NB4 (cell line): ENCODE results near the gene ATG4B.
A peak's percentile ranks its signal among the peaks of the same experiment; 100 is the strongest.

ENCODE experiments used
- DNase-seq: peaks from one replicate; pipeline ENCODE4 v3.0.0; 2010; ENCODE audit warnings: low read depth
- H3K4me3 ChIP-seq: one replicate; pipeline ENCODE4 v1.5.1; 2011; ENCODE audit warnings: mild to moderate bottlenecking, low read depth, low read length, moderate library complexity
- MAX ChIP-seq: IDR thresholded peaks from 2 replicates; pipeline ENCODE4 v1.6.1; 2011; ENCODE audit warnings: low read depth, low read length
- MYC ChIP-seq: IDR thresholded peaks from 2 replicates; pipeline ENCODE4 v1.6.1; 2011; ENCODE audit warnings: low read depth, low read length
- POLR2A ChIP-seq: IDR thresholded peaks from 2 replicates; pipeline ENCODE4 v1.6.1; 2011; ENCODE audit warnings: mild to moderate bottlenecking; ENCODE audit not compliant: insufficient read length; ENCODE audit errors: extremely low read depth
- TF ChIP-seq, protein P1 (sequence below): IDR thresholded peaks from one replicate; pipeline ENCODE4 v1.5.1; 2012; ENCODE audit warnings: low read depth, low read length

ATG4B gene

GRCh38 chr2:241603686-241604085, 33.8 kb upstream of the ATG4B start:
- no peak overlapping the region for H3K4me3 ChIP-seq
- TF ChIP-seq POLR2A, result no peak
- TF ChIP-seq, protein P1, sequence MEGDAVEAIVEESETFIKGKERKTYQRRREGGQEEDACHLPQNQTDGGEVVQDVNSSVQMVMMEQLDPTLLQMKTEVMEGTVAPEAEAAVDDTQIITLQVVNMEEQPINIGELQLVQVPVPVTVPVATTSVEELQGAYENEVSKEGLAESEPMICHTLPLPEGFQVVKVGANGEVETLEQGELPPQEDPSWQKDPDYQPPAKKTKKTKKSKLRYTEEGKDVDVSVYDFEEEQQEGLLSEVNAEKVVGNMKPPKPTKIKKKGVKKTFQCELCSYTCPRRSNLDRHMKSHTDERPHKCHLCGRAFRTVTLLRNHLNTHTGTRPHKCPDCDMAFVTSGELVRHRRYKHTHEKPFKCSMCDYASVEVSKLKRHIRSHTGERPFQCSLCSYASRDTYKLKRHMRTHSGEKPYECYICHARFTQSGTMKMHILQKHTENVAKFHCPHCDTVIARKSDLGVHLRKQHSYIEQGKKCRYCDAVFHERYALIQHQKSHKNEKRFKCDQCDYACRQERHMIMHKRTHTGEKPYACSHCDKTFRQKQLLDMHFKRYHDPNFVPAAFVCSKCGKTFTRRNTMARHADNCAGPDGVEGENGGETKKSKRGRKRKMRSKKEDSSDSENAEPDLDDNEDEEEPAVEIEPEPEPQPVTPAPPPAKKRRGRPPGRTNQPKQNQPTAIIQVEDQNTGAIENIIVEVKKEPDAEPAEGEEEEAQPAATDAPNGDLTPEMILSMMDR, result no peak
- no peak for TF ChIP-seq MYC
- no peak for TF ChIP-seq MAX
- DNase-seq, result no peak

DNA sequence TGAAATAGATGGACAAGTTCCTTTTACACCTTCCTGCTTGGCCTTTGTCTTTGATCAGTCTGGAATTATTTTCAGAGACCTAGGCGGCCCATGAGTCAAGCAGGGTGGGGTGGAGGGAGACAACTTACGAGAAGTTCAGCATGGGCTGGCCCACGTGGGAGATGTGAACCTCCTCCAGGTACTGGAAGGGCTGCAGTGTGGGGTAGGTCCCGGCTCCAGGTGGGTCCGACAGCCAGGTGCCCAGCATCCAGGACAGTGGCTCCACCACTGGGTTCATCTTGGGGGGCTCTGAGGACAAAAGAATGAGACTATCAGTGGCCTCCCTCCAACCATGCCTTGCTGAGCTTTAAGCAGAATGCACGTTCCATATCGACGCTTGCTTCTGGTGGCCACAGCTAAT, 31.3 kb upstream of the ATG4B start:
- TF ChIP-seq MAX, result no peak
- no peak for TF ChIP-seq MYC
- no peak for TF ChIP-seq POLR2A
- TF ChIP-seq, protein P1, result no peak
- no peak for DNase-seq
- no peak overlapping the region for H3K4me3 ChIP-seq

- no peak overlapping the region for H3K4me3 ChIP-seq
- no peak for DNase-seq
- TF ChIP-seq, protein P1, result no peak
- TF ChIP-seq MYC (no peak), MAX (no peak), POLR2A (no peak)
Measured at GRCh38 chr2:241607162-241607885, 30.2 kb upstream of the ATG4B start.

- no peak overlapping the region for H3K4me3 ChIP-seq
- no peak for TF ChIP-seq MAX
- no peak for TF ChIP-seq POLR2A
- TF ChIP-seq, protein P1, result no peak
- no peak for TF ChIP-seq MYC
- DNase-seq, result peak; percentile 61
Measured at GRCh38 chr2:241608881-241609280, 28.6 kb upstream of the ATG4B start.

DNA sequence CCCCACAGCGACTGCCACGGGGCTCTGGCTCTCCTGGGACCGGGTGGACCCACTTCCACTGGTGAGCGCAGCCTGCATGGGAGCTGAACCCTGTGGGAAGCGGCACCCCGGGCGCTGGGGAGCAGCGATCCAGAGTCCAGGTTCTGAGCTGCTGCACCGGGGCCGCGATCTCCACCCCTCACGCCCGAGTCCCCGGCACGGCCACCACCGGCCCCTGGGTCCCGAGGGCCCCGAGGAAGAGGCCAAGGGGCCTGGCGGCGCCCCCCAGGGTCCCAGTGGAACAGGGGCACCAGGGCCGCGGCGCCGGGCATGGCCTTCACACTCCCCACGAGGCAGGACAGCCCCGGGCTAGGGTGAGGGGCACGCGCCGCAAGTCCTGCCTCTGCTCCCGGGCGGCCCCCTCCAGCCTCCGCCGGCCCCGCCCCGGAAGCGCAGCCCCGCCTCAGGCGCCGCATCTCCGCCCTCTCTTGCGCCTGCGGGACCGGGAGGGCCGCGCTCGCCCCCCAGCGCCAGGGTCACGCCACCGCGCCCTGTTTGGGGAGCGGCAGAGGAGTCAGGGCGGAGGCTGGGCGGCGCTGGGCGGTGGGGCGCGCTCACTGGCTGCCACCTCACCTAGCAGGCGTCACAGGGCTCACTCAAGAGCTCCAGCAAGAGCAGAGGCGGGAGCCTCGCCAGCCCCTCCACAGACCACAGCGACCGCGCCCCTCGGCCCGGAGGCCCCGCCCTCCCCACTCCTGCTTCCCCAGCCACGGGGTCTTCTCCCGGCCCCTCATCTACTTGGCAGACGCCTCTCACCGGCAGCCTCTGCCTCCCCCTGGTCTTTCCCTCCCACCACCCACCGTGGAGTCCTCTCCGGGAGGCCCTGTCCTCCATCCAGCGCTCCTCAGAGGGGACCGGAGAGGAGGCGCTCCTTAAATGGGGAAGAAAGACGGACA, 27.4 kb upstream of the ATG4B start:
- TF ChIP-seq MYC, result no peak
- TF ChIP-seq POLR2A, result peak; percentile 32
- TF ChIP-seq, protein P1, result peak; percentile 56
- peak; percentile 45; the same call in 1 of the 2 replicates for TF ChIP-seq MAX
- peak; percentile 96 for DNase-seq
- no peak overlapping the region for H3K4me3 ChIP-seq
